Keratinocyte (primary cell): ENCODE results near the gene CD99L2.

ENCODE experiments used
- EZH2 ChIP-seq: IDR thresholded peaks from one replicate; pipeline ENCODE4 v1.6.1; 2012; ENCODE audit warnings: inconsistent platforms, mild to moderate bottlenecking, low read length, moderate library complexity
- TF ChIP-seq, protein P1 (sequence below), 3 experiments: IDR thresholded peaks in 1 of 3; conservative IDR thresholded peaks in 1 of 3; optimal IDR thresholded peaks in 1 of 3; 2 replicates in 2 of 3; 3 replicates in 1 of 3; pipeline versions ENCODE3 to v1.5.1; 2011; ENCODE audit warnings: low read length in 3 of 3, mild to moderate bottlenecking in 3 of 3, moderate library complexity in 2 of 3, control low read depth in 1 of 3, inconsistent platforms in 1 of 3; ENCODE audit not compliant: insufficient read depth in 2 of 3; ENCODE audit errors: extremely low read depth in 1 of 3

DNA sequence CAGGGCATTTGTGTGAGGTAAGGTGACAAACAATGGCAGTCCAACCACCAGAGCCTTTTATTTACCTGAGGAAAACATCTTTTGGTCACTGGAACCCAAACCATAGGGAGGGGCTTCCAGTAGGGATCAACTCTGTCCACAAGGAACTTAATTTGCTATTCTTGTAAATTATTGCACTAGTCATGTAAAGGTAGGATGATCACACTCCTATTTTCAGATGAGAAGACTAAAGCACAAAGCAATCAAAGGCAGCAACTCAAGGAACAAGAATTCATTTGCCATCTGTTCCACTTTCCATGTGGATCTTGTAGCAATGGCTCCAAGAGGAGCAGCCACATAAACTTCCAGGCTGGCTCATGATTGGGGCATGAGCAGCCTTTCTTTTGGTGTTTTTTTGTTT, 35.3 kb downstream of the CD99L2 start:
- TF ChIP-seq, protein P1, sequence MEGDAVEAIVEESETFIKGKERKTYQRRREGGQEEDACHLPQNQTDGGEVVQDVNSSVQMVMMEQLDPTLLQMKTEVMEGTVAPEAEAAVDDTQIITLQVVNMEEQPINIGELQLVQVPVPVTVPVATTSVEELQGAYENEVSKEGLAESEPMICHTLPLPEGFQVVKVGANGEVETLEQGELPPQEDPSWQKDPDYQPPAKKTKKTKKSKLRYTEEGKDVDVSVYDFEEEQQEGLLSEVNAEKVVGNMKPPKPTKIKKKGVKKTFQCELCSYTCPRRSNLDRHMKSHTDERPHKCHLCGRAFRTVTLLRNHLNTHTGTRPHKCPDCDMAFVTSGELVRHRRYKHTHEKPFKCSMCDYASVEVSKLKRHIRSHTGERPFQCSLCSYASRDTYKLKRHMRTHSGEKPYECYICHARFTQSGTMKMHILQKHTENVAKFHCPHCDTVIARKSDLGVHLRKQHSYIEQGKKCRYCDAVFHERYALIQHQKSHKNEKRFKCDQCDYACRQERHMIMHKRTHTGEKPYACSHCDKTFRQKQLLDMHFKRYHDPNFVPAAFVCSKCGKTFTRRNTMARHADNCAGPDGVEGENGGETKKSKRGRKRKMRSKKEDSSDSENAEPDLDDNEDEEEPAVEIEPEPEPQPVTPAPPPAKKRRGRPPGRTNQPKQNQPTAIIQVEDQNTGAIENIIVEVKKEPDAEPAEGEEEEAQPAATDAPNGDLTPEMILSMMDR (optimal IDR thresholded peaks at IDR 0.05 in 1 of 3, IDR thresholded peaks at IDR 0.05 in 1 of 3, conservative IDR thresholded peaks at IDR 0.05 in 1 of 3; ENCODE audit: extremely low read depth in 1 of 3, insufficient read depth in 2 of 3, low read length in 3 of 3) = no peak
- TF ChIP-seq EZH2 = no peak
